AG04450 (cell line): Measurements from ENCODE around the gene NELFB. TPM values are rescaled to one million over a fixed set of nuclear protein-coding genes. Genes with fewer than 3 reads are reported as not detected.

Experiments used
- CTCF ChIA-PET: fragments of 300-600, 350-600 bp; formaldehyde crosslinking; extraction: SDS; loops from one replicate; lab custom pipeline; 2022; ENCODE audit warnings: antibody characterized with exemption, inconsistent platforms; lab: Charles Lee
- POLR2A ChIA-PET: fragments of 350-600 bp; formaldehyde crosslinking; extraction: SDS; loops from one replicate; lab custom pipeline; 2021; ENCODE audit warnings: antibody characterized with exemption, inconsistent platforms; lab: Yijun Ruan, JAX
- DNase-seq: peaks from one replicate; pipeline ENCODE4 v3.0.0-alpha.2; 2011; ENCODE audit warnings: low read depth, low spot score
- H3K27ac ChIP-seq: one replicate; pipeline ENCODE4 v1.5.1; 2012; ENCODE audit warnings: low read depth, low read length, control low read depth
- H3K27me3 ChIP-seq: one replicate; pipeline ENCODE4 v1.6.0; 2012; ENCODE audit warnings: low read length; ENCODE audit not compliant: control insufficient read depth, insufficient read depth
- H3K4me3 ChIP-seq: 2 replicates; pipeline ENCODE4 v1.5.1; 2011; ENCODE audit warnings: mild to moderate bottlenecking, low read depth, low read length, control low read depth
- H3K9me3 ChIP-seq: 2 replicates; pipeline ENCODE4 v1.5.1; 2012; ENCODE audit warnings: low read length; ENCODE audit not compliant: control insufficient read depth, insufficient read depth
- CTCF ChIP-seq: IDR thresholded peaks from 2 replicates; pipeline ENCODE4 v1.5.1; 2011; ENCODE audit warnings: low read depth, low read length, control low read depth, inconsistent platforms
- polyA plus RNA-seq: library from polyadenylated mRNA; depleted of rRNA; stranded (reverse); fragments of >200 nt; gene quantifications from 2 replicates; pipeline ENCODE4 v1.2.3, GENCODE V29; 2011

The NELFB gene
- polyA plus RNA-seq, 1 experiment: 27.1 TPM

- CTCF ChIA-PET: no interaction called here
- H3K27ac ChIP-seq: no peak overlapping the region
- no peaks in the 10 kb centered on the region; the same call in 1 of the 2 replicates for H3K9me3 ChIP-seq
- H3K4me3 ChIP-seq: no peak overlapping the region
- no peaks in the 10 kb centered on the region for H3K27me3 ChIP-seq
- DNase-seq: no peak
- TF ChIP-seq CTCF: no peak
- POLR2A ChIA-PET: interaction anchor here (0.6 to 1.9 kb wide), 2 partner anchors 11 to 25 kb away, joined by 3 to 7 read pairs; partner anchors contain the start of gene TUBB4B
Measured at GRCh38 chr9:137229903-137230704, 25.0 kb upstream of the NELFB start.

- POLR2A ChIA-PET: interaction anchor here (1.9 kb wide), 1 partner anchor 10 kb away, joined by 7 read pairs; the partner anchor contains the start of gene TUBB4B
- Histone ChIP-seq H3K4me3 (no peak within 1 kb of the TSS), H3K27ac (no peak within 1 kb of the TSS), H3K27me3 (no peaks in the 10 kb centered on the region), H3K9me3 (no peaks in the 10 kb centered on the region; the same call in 1 of the 2 replicates)
- CTCF ChIA-PET: no interaction called here
- no peak for DNase-seq
- TF ChIP-seq CTCF: no peak
Measured at GRCh38 chr9:137230705-137231371, 24.3 kb upstream of the NELFB start, which contains the start of gene SLC34A3. Gene SLC34A3 (plus strand): TSS chr9:137230901. CDS start chr9:137231703, 802 bp downstream.

GRCh38 chr9:137231372-137232039, 23.6 kb upstream of the NELFB start:
- no peaks in the 10 kb centered on the region; the same call in 1 of the 2 replicates for H3K9me3 ChIP-seq
- ChIA-PET CTCF (no interaction called here), POLR2A (interaction anchor here (1.9 kb wide), 1 partner anchor 9 kb away, joined by 7 read pairs; the partner anchor contains the start of gene TUBB4B)
- no peak overlapping the region for H3K4me3 ChIP-seq
- no peaks in the 10 kb centered on the region for H3K27me3 ChIP-seq
- TF ChIP-seq CTCF: no peak
- no peak overlapping the region for H3K27ac ChIP-seq
- no peak for DNase-seq

GRCh38 chr9:137232101-137232500, 23.0 kb upstream of the NELFB start:
- Histone ChIP-seq H3K27ac (no peak overlapping the region), H3K9me3 (no peaks in the 10 kb centered on the region; the same call in 1 of the 2 replicates), H3K27me3 (no peaks in the 10 kb centered on the region), H3K4me3 (no peak overlapping the region)
- POLR2A ChIA-PET: no interaction called here
- no peak for TF ChIP-seq CTCF
- no peak for DNase-seq
- CTCF ChIA-PET: no interaction called here
